Measurements from ENCODE around the gene TXNRD3.

Gene TXNRD3

GRCh38 chr3:126568776-126569342 lies 86.1 kb downstream of the TXNRD3 start:
- Mint-ChIP-seq H3K36me3 (ENCODE audit: low read depth) (no peaks in the 10 kb centered on the region), H3K27ac (no peak overlapping the region), H3K4me1 (ENCODE audit: low read depth) (no peaks in the 10 kb centered on the region), H3K9me3 (no peaks in the 10 kb centered on the region), H3K27me3 (peaks cover 20% of the 10 kb centered on the region), H3K4me3 (no peak overlapping the region)
- DNase-seq: no peak

GRCh38 chr3:126567696-126568438 lies 87.1 kb downstream of the TXNRD3 start:
- no peak overlapping the region for H3K27ac Mint-ChIP-seq
- no peaks in the 10 kb centered on the region for H3K36me3 Mint-ChIP-seq (ENCODE audit: low read depth)
- no peak for DNase-seq
- H3K4me3 Mint-ChIP-seq: no peak overlapping the region
- peaks cover under 1% of the 10 kb centered on the region for H3K9me3 Mint-ChIP-seq
- H3K4me1 Mint-ChIP-seq (ENCODE audit: low read depth): no peaks in the 10 kb centered on the region
- peaks cover 16% of the 10 kb centered on the region for H3K27me3 Mint-ChIP-seq

GRCh38 chr3:126562737-126563276 lies 92.1 kb downstream of the TXNRD3 start:
- Mint-ChIP-seq H3K27me3 (peaks cover 13% of the 10 kb centered on the region), H3K4me3 (no peak overlapping the region), H3K36me3 (ENCODE audit: low read depth) (no peaks in the 10 kb centered on the region), H3K27ac (no peak overlapping the region), H3K9me3 (peaks cover 8% of the 10 kb centered on the region), H3K4me1 (ENCODE audit: low read depth) (no peaks in the 10 kb centered on the region)
- no peak for DNase-seq

- Mint-ChIP-seq H3K36me3 (ENCODE audit: low read depth) (no peaks in the 10 kb centered on the region), H3K9me3 (peaks cover 8% of the 10 kb centered on the region), H3K27ac (no peak within 1 kb of the TSS), H3K4me3 (no peak within 1 kb of the TSS), H3K27me3 (no peaks in the 10 kb centered on the region), H3K4me1 (ENCODE audit: low read depth) (no peaks in the 10 kb centered on the region)
- DNase-seq: peak; percentile 13
Measured at GRCh38 chr3:126558336-126559071, 96.4 kb downstream of the TXNRD3 start, which contains the start of gene C3orf22. Gene C3orf22, minus strand, starts transcription at chr3:126558932. Its CDS starts 5,542 bp downstream, at chr3:126553390.

- Mint-ChIP-seq H3K27ac (no peak overlapping the region), H3K4me1 (ENCODE audit: low read depth) (no peaks in the 10 kb centered on the region), H3K4me3 (no peak overlapping the region), H3K9me3 (peaks cover 6% of the 10 kb centered on the region), H3K36me3 (ENCODE audit: low read depth) (no peaks in the 10 kb centered on the region), H3K27me3 (no peaks in the 10 kb centered on the region)
- DNase-seq: no peak
Measured at GRCh38 chr3:126557761-126558160, 97.2 kb downstream of the TXNRD3 start.

GRCh38 chr3:126557415-126557745 lies 97.5 kb downstream of the TXNRD3 start:
- no peaks in the 10 kb centered on the region for H3K27me3 Mint-ChIP-seq
- DNase-seq: peak; percentile 18

More at GRCh38 chr3:126557415-126557745, 97.5 kb downstream of the TXNRD3 start:
- Mint-ChIP-seq H3K36me3 (ENCODE audit: low read depth) (no peaks in the 10 kb centered on the region), H3K4me3 (no peak overlapping the region), H3K9me3 (peaks cover 3% of the 10 kb centered on the region), H3K27ac (no peak overlapping the region), H3K4me1 (ENCODE audit: low read depth) (no peaks in the 10 kb centered on the region)

Measured in activated T-cell treated with anti-CD3 and anti-CD28 coated beads, Interleukin-2, amount 50 U/mL, for 24 hours (primary cell).